NB4 (cell line): ENCODE results near the gene LRP1B.

Source experiments
- CTCF ChIP-seq: IDR thresholded peaks from one replicate; pipeline ENCODE4 v1.5.1; 2012; ENCODE audit warnings: low read depth, low read length
- MYC ChIP-seq: IDR thresholded peaks from 2 replicates; pipeline ENCODE4 v1.6.1; 2011; ENCODE audit warnings: low read depth, low read length
- POLR2A ChIP-seq: IDR thresholded peaks from 2 replicates; pipeline ENCODE4 v1.6.1; 2011; ENCODE audit warnings: mild to moderate bottlenecking; ENCODE audit not compliant: insufficient read length; ENCODE audit errors: extremely low read depth

- TF ChIP-seq CTCF (no peak), POLR2A (no peak), MYC (no peak)
Measured at GRCh38 chr2:140658760-140659692, 1471.8 kb downstream of the LRP1B start.
